GM21367 (cell line): Measurements from ENCODE around the gene SULF2.

ENCODE experiments used
- ATAC-seq: cut with Tn5 transposase; IDR thresholded peaks from one replicate; pipeline ENCODE4 v1.9.1; 2021; ENCODE audit not compliant: unreplicated experiment

Gene SULF2

DNA sequence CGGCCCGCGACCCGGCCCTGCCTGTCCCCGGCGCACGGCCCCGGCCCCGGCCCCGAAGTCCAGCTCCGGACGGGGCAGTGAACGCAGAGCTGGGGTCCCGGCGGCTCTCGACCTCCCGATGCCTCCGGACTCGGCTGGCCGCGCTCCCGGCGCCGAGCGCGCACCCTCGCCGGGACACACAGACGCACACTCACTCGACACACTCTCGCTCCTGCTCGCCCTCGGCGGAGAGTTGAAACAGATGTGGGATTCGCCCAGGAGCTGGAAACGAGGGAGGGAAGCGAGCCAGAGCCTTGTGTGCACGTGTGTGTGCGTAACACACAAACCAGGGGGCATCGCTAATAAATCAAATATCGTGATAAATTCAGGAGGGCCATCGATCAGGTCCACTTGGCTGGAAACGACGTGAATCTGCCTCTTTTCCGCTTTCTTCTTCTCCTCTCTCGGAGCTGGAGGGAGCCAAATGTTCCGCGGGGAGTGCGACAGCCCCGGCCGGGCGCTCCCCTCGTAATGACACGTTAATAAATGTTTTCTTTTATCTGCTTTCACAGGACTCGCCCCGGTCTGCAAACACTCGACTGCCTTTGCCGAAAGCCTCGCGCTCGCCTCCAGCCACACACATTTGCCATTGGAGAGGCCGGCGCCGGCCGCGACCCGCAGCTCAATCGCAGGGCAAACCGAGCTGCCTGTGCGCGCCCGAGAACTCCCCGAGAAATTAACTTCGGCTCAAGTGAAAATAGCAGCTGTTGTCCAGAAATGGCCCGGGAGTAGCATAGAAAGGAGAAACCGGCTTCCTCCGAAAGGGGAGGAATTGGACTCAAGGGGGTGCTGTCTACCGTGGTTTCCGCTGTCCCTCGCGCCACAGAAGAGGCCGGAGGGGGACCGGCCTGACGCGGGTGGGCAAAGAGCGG lies 828 bp upstream of the SULF2 start:
- no peak for ATAC-seq

GRCh38 chr20:47784599-47785310 lies 526 bp downstream of the SULF2 start:
- ATAC-seq = no peak

DNA sequence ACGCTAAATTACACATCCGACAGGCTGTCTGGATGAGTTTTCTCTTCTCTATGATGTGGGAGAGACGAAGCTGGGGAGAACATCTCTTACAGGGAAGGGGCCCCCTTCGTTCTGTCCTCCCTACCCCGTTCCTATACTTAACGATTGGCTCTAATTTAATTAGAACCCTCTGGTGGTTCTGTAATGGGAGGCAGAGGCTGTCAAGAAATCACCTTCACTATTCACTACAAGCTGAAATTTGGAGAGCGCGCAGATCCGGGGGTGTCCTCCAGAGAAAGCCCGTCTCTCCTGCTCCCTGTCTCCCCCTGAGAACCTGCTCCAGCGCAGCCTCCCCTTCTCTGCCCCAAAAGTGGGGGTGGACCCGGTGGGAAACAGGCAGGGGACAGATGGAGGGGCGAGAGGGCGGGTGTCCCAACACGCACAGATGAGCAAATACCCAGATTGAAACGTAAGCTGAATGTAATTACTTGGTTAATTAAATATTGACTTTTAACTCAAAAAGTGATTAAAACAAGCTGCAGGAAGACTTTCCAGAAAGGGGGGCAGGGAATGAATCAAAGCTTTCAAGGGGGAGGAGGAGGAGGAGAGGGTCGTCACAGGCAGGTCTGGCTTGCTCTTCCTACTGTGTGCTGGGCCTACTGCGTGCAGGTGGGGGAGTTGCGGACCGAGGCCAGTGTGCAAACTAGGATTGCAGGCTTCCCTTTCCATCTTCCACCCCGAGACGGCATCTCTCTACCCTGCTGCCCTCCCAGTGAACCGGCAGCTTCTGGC lies 1.3 kb downstream of the SULF2 start:
- ATAC-seq = no peak

DNA sequence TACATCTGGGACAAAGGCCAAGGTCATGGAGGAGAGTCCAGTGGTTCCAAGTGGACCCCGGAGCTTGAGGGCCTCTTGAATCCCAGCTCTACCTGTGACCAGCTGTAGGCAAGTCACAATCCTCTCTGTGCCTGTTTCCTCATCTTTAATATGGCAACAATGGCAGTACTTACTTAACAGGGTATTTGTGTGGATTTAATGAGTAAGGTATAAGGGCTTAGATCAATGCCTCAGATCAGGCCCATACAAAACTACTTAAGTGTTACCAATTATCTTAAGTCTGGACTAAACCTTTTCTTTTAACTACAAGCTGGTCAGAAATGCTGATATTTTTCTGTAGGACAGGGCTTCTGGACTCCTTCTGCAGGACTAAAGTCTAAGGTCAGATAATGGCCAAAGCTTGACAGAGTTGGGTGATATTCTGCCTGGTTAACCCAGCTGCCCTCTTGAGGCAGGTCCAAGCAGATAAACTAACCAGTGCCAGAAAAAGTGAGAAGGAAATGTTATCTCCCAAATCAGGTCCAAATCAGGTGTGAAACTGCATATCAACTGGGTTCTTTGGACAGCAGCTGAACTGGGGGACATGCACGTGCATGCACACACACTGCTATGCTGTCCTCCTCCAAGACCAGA lies 2.2 kb downstream of the SULF2 start:
- ATAC-seq = no peak

- ATAC-seq = no peak
These were observed 3.2 kb downstream of the SULF2 start for GRCh38 chr20:47782076-47782475.

DNA sequence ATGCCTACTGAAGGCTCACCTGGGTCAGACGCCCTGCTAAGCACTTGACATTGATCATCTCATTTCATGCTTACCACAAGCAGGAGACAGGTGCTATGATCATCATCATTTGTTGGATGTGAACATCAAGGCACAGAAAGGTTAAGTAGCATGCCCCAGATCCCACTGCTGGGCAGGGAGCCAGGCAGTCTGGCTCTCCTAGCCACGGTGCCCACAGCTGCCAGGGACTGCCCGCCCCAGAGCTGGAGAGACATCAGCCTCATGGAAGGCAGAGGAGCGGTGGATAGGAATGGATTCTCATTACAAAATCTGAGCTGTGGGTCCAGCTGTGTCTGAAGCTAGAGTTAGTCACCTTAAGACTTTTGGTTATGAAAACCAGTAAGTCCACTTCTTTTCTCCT lies 3.6 kb downstream of the SULF2 start:
- ATAC-seq = no peak

DNA sequence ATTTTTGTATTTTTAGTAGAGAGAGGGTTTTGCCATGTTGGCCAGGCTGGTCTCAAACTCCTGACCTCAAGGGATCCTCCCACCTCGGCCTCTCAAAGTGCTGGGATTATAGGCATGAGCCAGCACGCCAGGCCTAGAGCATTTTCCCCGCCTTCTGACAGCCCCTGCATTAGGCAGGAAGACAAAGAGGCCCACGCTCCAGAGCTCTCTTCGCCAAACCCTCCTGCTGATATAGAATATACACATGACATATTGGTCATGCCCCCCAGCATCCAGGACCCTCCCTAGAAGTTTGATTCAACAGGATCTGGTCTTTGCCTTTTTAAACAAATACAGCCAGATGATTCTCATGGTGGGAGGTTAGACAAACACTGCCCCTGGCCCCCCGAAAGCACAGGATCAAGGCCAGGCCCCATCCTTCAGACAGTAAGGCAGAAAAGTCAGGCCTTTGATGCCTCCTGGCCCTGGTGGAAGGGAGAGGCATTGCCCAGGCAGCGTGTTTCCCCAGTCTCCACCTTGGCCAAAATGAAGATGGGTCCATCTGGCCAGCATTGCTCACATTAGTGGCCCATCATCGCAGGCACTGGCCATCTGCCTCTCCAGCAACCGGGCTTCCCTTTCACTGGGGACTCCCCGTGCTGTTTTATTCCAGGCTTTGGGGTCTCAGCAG lies 4.4 kb downstream of the SULF2 start:
- no peak for ATAC-seq

- ATAC-seq = no peak
These were observed 6.6 kb downstream of the SULF2 start for GRCh38 chr20:47778398-47779354.

DNA sequence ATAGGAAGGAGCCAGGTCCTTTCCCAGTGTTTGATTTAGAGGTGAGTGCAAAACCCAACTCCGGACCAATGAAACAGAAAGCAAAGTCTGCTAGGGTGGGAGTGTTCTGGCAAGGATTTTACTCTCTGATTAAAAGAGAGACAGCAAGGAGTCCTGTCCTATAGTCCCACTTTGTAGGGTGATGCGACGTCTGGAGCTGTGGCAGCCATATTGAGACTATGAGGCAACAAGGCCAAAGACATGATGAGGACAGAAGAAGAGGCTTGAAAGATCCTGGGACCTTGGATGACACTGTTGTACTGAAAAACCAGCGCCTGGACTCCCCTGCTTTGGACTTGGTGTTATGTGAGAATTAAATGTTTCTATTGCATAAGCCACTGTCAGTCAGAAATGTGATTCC lies 8.1 kb downstream of the SULF2 start:
- ATAC-seq = no peak

DNA sequence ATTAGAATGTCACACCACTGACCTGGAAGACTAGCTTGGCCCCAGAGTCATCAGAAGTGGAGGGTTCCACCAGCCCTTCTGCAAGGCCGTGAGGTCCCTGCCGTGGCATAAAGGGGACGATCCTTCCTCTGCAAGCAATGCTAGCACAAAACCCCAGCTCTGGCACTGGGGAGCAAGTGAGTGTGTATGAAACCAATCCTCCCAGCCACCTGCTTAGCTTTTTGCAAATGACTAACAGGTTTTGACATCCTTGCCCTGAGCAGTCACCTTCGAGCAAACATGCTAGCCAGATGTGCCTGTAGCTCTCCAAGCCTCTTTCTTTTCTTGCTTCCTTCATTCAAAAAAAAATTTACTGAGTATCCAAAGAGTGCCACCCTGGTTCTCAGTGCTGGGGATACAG lies 8.6 kb downstream of the SULF2 start:
- ATAC-seq = no peak

DNA sequence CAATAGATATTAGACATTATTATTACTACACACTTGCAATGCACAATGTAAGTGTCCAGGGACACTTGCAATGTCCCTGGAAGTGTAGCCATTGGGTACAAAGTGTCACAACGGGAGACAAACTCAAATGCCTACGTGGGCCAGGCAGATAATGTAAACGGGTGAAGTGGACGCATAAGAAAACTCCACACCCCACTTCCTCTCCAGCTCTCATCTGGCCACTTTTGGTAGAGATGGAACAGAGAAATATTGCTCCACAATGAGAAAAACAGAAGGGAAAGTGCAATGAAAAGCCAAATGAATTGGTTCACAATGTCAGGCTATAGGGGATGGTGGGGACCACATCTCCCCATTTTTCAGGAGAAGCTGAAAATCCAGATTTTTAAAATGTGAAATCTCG lies 9.4 kb downstream of the SULF2 start:
- no peak for ATAC-seq

DNA sequence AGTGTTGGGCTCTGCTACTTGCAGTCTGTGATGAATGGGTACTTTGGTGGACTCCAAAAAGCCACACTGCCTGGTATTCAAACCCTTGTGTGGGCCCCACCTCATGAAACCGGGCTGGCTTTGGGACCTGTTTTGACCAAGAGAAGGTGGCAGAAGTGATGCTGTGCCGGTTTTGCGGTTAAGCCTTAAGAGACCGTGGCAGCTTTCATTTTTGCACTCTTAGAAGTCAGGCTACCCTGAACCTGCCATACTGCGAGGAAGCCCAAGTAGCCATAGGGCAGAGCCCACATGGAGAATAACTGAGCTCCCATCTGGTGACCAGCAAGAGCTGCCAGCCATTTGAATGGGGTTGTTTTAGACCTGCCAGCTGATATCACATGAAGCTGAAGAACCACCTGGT lies 10.2 kb downstream of the SULF2 start:
- no peak for ATAC-seq

DNA sequence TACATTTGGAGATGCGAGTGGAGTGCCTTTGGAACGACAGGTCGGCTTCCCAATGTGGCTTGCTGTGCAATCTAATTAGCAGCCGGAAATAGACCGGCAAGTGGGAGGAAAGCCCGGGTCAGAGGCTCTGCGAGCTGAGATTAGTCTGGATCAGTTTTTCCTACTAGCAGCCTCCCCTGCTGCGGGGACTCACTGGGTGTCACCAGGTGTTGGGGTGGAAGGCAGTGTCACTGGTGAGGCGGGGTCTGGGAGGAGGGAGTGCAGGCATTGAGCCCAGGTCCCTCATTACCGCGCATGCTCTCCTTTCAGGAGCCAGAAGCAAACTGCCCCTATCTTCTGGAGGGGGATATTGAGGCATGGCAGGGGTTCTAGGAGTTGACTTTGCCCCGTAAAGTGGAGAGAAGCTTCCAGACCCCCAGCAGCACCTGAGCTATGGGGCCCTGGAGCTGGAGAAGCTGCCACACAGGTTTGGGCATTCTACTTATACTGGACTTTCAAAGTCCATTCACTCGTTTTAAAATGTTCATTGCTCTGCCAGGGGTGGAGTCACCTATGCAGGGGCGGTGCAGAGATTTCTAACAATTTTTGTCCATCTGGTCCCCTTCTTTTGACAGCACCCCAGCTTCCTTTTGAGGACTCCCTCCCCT lies 11.0 kb downstream of the SULF2 start:
- no peak for ATAC-seq

GRCh38 chr20:47773371-47773786 lies 11.9 kb downstream of the SULF2 start:
- ATAC-seq = no peak

- no peak for ATAC-seq
These were observed 14.3 kb downstream of the SULF2 start for GRCh38 chr20:47770935-47771334.

DNA sequence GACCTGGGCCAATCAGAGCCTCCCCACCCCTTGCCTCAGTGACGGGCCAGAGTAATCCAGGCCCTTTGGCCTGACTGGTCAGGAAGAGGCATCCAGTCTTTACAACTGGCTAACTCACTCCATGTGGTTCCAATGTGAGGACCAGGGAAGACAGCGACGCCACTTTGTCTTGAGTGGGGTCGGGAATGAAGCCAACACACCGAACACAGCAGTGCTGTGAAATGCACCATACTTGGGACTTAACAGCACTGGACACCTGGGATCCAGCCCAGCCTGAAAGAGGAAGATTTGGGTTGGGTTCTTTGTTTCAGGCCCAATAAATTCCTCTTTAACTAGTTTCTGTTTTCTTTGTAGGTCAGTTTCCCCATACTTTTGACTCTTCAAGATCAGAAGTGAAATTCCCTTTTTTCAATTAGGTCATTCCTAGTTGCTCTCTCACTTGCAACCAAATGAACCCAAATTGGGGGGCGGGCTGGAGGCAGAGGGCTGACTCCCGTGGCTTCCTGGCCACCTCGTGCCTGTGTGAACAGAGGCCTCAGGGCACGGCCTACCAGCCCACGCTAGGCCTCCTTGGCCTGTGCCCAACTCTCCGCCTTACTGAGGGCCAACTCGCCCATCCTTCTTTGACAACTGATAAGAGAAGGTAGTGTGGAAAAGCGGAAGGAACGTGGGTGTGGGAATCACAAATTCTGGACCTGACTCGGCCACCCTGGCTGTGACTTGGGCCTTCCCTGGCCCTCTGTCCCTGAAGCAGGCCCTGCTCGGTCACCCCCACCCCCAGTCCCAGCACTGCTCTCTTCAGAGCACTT lies 17.1 kb downstream of the SULF2 start:
- no peak for ATAC-seq

DNA sequence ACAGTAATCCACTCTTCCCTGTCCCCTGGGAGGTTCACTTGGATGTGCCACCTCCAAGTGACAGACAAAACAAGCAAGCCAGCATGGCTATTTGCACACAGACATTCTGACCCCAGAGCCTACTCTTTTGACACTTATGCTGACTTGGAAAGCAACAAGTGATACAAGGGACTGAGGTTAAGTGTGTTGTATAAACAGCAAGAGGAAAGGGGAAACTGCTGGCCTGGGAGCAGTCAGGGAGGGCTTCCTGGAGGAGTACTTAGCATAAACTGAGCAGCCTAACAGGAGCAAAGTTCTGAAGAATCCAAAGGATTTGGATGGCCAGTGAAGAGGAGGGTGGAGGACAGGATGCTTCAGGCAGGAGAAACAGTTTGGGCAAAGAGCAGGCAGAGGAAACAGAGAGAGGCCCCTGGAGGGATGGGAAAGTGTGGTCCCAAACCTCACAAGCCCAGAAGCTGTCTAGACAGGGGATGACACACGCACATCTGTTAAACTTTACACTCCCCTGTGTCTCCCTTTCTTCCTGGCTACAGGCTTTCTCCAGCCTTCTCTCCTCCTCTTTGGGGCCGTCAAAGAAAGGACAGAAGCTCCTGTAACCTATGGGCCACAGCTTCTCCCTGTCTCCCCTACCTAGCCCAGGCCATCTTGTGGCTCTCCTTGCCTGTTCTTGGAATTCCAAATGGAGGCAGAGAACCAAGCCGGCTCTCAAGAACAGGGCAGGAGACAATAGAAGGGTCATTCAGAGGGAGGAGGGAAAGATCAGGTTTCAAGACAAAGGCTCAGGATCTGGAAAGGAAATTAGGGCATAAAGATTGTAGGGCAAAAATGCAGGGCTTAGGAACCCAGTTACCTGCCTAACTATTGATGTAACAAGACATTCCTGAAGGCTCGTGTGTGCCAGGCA lies 19.3 kb downstream of the SULF2 start:
- ATAC-seq = no peak
